H54 (cell line): ENCODE measurements around the gene RHBDD3.

Experiments used
- DNase-seq: peaks from one replicate; pipeline ENCODE4 v3.0.0; 2011; ENCODE audit warnings: low spot score, mixed read lengths; ENCODE audit not compliant: insufficient read length
- FAIRE-seq: peaks from 3 replicates; lab custom pipeline; 2011; peaks lifted over from hg19 to GRCh38; lab: Jason Lieb, UNC
- POLR2A ChIP-seq: IDR thresholded peaks from 2 replicates; pipeline ENCODE4 v1.6.1; 2011; ENCODE audit warnings: low read depth, mild to moderate bottlenecking, low read length

RHBDD3 gene

DNA sequence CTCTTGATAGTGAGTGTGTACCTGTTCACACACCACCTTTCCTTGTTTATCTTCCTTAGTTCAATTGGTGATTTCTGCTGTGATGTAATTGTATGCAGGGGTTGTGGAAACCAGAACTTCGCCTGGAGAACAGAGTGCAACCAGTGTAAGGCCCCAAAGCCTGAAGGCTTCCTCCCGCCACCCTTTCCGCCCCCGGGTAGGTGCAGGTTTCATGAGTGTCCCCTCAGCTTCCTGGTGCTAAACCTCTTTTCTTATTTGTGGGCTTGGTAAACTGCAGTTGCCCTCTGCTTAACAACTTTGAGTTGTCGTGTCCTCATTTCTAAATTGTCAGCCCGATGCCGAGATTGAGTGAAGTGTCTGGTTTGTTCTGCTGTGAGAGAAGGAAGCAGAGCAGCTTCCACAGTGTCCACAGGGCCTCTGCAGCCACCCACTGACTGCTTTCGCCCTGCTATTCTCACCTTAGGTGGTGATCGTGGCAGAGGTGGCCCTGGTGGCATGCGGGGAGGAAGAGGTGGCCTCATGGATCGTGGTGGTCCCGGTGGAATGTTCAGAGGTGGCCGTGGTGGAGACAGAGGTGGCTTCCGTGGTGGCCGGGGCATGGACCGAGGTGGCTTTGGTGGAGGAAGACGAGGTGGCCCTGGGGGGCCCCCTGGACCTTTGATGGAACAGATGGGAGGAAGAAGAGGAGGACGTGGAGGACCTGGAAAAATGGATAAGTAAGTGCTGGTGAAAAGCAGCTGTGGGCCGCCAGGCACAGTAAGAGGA, 31.5 kb upstream of the RHBDD3 start:
- FAIRE-seq (no peak), DNase-seq (no peak)
- no peak for TF ChIP-seq POLR2A

DNA sequence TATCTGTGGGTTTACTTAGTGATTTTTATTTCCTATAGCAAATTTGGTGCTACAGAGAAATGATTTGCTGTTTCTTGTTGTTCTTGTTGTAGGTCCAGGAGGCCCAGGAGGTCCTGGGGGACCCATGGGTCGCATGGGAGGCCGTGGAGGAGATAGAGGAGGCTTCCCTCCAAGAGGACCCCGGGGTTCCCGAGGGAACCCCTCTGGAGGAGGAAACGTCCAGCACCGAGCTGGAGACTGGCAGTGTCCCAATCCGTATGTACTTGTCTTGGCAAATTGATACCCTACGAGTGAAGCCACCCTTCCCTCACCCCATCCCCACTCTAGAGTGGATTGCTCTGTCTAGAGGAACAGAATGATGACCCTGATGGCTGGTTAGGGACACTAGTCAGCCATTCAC, 30.9 kb upstream of the RHBDD3 start:
- no peak for FAIRE-seq
- DNase-seq: no peak
- TF ChIP-seq POLR2A: no peak

DNA sequence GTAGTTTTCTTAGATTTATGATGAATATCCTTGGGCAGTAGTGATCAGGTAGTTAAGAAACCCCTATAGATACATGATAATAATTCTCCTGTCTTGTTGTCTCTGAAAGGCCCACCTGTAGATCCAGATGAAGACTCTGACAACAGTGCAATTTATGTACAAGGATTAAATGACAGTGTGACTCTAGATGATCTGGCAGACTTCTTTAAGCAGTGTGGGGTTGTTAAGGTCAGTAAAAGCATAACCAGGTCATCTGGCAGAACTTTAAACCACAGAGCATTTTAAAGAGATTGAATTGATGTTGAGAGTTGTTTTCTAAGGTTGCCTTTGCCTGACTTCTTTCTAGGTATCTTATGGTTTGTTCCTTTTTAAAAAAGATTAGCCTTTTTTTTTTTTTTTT, 24.6 kb upstream of the RHBDD3 start:
- no peak for TF ChIP-seq POLR2A
- FAIRE-seq: no peak

DNA sequence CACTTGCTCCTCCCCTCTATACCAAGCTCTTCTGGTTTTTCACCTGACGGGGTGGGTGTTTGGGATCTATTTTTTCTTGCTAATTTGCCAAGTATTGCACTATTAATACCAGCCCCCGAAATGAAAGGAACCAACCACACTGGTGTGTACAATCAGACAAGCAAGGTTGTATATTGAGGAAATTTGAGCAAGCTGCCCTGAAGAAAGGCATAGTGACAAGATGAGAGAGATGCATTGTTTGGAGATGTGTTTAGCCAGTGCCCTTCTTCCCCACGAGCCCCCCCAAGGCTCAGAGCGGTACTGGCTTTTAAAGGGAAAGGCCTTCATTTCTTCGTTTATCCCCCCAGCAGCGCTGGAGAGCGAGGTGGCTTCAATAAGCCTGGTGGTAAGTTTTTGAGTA, 23.4 kb upstream of the RHBDD3 start:
- no peak for TF ChIP-seq POLR2A
- DNase-seq (no peak), FAIRE-seq (no peak)

More for the DNA sequence above, 24.6 kb upstream of the RHBDD3 start:
- no peak for DNase-seq

DNA sequence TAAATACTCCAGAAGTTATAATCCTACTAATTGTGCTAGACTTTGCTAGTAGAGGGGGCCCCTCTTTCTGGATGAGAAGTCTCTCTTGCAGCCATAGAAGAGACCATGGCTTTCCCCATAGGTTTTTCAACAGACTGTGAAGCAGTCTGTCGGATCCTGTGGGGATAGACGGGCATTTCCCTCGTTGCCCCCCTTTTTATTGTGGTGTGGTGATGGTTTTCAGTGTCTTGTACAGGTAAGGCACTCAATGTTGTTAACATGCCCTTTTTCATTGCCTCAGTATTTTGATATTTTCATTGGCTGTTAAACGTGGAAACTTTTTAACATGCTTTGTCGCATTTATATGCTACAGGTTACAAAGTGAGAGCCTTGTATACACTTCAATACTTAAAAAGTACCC, 22.3 kb upstream of the RHBDD3 start:
- TF ChIP-seq POLR2A: no peak
- FAIRE-seq (no peak), DNase-seq (no peak)

DNA sequence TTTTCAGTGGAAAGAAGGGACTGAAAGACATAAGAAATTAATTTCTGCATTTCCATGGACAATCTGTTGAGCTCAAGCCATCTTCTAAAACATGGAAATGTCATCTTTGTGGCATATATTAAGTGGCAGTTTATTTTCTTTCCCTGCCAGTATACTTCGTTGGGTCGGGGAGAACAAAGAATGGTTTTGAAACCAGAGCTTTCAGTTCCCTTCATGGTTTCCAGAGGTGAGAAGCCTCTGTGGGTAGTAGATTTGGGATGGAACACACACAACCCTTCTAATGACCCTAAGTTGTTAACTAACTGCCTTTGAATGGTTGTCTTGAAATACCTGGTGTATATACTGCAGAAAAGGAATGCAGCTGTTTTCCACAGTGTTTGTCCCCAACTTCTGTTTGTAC, 21.1 kb upstream of the RHBDD3 start:
- DNase-seq: no peak
- FAIRE-seq: no peak

DNA sequence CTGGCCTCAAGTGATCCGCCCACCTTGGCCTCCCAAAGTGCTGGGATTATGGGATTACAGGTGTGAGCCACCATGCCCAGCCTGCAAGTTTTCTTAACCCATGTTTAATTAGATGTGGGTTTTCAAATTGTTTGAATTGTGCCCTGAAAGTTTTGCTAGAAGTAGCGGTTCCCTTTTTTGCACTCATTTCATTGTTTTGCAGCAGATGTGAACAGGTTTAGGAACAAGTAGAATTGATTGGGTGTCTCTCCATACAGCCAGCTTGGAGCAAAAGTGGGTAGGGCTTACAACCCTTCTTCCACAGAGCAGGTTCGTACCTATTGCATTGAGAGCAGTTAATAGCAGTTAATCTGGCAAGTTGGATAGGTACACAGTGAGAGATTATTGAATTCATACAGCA, 16.4 kb upstream of the RHBDD3 start:
- no peak for FAIRE-seq
- TF ChIP-seq POLR2A: no peak

More for the DNA sequence above, 21.1 kb upstream of the RHBDD3 start:
- TF ChIP-seq POLR2A: no peak

DNA sequence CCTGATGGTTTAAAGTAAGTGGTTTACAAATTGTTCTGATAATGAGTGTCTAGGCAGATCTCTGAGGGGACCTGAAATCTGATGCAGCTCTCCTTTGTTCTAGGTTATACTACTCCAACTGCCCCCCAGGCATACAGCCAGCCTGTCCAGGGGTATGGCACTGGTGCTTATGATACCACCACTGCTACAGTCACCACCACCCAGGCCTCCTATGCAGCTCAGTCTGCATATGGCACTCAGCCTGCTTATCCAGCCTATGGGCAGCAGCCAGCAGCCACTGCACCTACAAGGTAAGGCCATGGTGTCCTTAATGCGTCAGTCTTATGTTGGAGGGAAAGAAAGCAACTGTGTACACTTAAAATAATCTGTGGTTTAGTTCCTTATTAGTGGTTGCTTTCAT, 10.1 kb upstream of the RHBDD3 start:
- no peak for DNase-seq
- FAIRE-seq: no peak
- no peak for TF ChIP-seq POLR2A

More for the DNA sequence above, 16.4 kb upstream of the RHBDD3 start:
- DNase-seq: no peak

DNA sequence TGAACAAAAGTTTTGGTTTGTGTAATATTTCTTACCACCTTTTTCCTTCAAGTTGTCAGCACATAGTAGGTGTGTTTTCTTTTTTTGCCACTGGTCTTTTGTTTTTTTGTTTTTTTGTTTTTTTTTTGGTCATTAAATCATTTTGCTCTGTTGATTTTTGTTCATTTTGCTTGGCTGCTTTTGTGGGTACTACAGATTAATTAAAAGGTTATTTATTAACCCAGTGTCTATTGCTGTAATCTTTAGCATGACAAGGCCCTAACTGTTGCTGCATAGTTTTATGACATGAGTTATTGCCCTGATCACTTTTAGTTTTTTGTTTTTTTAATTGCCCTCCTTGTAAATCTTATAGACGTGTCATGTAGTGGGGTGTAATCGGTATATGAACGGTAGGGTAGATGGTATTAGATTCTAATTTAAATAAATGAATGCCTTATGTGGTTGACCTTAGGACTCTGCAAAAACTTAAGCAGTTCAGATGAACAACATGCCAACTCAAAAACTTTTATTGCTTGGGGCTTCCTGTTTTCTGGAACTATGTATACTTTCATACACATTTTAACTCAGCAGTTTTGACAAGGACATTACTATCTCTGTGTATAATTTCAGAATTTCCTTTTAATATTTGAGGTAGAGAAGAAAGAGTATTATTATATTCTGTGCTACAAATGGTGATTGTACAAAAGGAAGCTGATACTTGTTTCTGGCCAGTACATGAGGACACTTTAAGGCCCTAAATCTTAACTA, 8.2 kb upstream of the RHBDD3 start:
- no peak for DNase-seq
- TF ChIP-seq POLR2A: no peak
- FAIRE-seq: no peak

DNA sequence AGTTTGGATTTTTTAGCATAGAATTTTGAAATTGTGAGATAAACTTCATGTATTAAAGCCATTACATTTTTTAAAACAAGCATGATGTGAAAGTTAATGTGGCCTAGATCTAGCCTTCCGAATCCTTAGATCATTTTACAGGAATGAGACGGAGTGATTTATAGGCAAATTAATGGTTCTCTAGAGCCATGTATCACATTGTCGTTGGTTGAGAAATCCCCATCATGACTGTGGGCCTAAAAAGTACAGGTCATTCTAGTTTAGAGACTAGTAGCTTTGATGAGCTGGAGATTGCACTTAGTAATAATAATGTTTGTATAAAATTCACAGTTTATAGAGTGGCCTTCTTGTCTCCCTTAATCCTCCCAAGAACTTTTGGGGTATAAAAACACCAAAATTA, 7.4 kb upstream of the RHBDD3 start:
- no peak for TF ChIP-seq POLR2A
- FAIRE-seq (no peak), DNase-seq (no peak)

DNA sequence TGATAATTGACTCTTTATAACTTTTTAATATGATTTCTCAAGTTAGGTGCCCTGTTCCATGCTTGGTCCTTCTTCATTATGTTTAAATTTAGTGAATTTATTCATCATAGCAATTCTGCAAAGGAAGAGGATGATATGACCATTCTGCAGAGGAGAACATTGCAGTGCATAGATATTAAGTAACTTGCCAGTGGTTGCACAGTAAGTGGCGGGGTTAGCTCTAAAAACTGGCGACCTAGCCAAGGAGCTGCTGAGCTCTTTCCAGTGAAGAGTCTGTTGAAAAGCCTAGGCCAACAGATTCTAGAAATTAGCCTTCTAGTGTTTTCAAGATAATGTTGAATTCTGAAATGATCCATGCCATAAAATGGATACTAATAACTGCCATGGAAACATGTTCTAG, 4.8 kb upstream of the RHBDD3 start:
- TF ChIP-seq POLR2A: no peak
- FAIRE-seq: no peak
- no peak for DNase-seq

DNA sequence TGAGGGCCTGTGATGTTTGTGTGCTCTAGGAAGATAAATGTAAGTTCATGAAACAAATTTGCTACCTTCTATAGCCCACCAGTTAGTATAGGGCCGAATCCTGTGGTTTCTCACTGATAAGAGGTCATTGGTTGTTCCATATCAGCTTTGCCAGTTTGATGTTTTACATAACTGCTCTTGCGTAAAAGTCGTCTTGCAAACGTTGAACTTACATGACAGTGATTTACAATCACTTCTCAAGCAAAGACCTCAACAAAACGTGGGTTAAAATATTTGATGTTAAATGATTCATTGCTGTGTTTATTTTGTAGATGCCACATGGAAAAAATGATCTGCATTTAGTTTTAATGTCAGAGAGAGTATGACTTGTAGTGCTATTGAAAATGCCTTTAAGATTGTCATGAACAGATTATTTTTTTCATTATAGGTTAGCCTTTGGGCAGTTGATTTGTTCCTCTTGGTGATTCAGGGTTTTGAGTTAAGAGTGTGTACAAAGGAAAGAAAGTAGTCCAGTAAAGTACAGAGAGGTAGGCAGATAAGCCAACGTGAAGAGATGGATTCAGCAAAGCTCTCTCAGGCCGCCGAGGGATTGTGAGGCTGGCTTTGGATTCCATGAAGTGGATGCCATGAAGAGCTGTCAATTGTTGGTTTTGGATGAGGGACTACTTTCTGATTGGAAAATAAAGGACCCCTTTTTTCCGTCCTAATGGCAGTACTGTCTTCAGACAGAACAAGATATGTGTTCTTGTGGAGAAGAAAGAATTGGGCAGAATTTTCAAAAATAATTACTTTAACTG, 2.9 kb upstream of the RHBDD3 start:
- DNase-seq (no peak), FAIRE-seq (no peak)
- no peak for TF ChIP-seq POLR2A

DNA sequence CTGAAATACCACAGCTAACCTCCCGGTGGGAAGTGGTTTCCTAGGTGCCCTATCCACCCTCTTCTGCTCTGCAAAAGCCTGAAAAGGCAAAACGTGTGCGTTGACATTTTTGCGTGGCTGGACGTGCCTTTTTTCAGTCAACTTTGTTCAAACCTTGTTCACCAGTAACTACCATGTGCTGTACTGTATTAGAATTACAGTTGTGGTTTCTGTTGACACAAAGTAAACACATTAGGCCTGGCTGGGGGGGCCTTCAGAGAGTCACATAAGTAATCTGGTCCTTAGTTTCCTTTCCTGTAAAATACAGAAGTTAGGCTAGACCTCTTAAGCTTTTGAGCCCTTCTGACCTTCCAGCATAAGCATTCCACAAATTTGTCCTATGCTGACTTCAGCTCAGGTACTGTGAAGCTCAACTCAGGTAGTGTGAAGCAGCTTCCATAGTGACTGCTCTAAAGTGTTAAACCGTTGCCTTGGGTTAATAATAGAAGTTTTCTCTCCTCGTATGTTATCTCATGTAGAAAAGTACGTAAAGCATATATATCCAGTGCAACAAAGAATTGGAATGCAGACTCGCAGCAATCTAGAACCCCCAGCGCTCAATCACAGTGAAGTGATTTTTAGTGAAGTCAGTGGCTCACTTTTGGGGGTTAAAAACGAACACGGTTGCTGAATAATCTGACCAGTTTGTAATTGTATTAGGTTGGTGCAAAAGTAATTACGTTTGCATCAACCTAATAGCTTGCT, 2.1 kb upstream of the RHBDD3 start:
- DNase-seq (no peak), FAIRE-seq (no peak)
- TF ChIP-seq POLR2A: no peak
